HepG2 (cell line): ENCODE results near the gene ZSWIM5. TPM values are rescaled to one million over a fixed set of nuclear protein-coding genes. Genes with fewer than 3 reads are reported as not detected.
"Not testable (repeated sequence)": the region's sequence is repeated elsewhere in the genome, so short reads cannot be mapped to it uniquely, and the experiment has no call there.

Experiments
- ATAC-seq: fragments of 200-7000 bp; cut with Tn5 transposase; 3 replicates; pipeline ENCODE4 v1.9.1; 2020; ENCODE audit warnings: mild to moderate bottlenecking, moderate library complexity
- BruUV-seq: library from RNA; stranded (reverse); fragments of 400-500 nt; replicated peaks from 2 replicates; lab custom pipeline; 2021; lab: Mats Ljungman, UMichigan
- CTCF ChIA-PET: fragments of 300-600 bp; formaldehyde crosslinking; extraction: SDS; loops from one replicate; lab custom pipeline; 2021; ENCODE audit warnings: low total read pairs, inconsistent platforms, low intra/inter-chr PET ratio; lab: Yijun Ruan, JAX
- POLR2A ChIA-PET: fragments of 350-600 bp; sonication (Branson Sonifier 250); formaldehyde crosslinking; loops from one replicate; lab custom pipeline; 2020; ENCODE audit warnings: antibody characterized with exemption, inconsistent platforms; lab: Yijun Ruan, JAX
- DNase-seq: peaks from one replicate; pipeline ENCODE4 v3.0.0-alpha.2; 2015; ENCODE audit warnings: low spot score
- FAIRE-seq: peaks from 3 replicates; lab custom pipeline; 2011; peaks lifted over from hg19 to GRCh38; lab: Jason Lieb, UNC
- H2AFZ ChIP-seq: one replicate; pipeline ENCODE4 v1.6.1; 2011; ENCODE audit warnings: low read length, inconsistent platforms
- H3K27ac ChIP-seq: fragments of 300-600 bp; 3 replicates; pipeline ENCODE4 v1.8.0; 2011; ENCODE audit warnings: mixed run types, mild to moderate bottlenecking, mixed read lengths, low read length, inconsistent platforms; ENCODE audit not compliant: insufficient read depth; ENCODE audit errors: extremely low read length
- H3K27me3 ChIP-seq, 2 experiments: fragments of 200-600 bp in 1 of 2; 2 replicates in 1 of 2; 3 replicates in 1 of 2; pipeline versions ENCODE4 v1.6.0 to v1.8.0; 2011; ENCODE audit warnings: low read length in 2 of 2, mild to moderate bottlenecking in 2 of 2, moderate library complexity in 2 of 2, inconsistent platforms in 1 of 2; ENCODE audit not compliant: insufficient read depth in 2 of 2, control insufficient read depth in 1 of 2
- H3K36me3 ChIP-seq, 2 experiments: fragments of 200-600 bp in 1 of 2; replicated peaks in 1 of 2; 2 replicates in 1 of 2; 3 replicates in 1 of 2; pipeline versions ENCODE4 v1.5.1 to v1.8.0; 2011; ENCODE audit warnings: low read length in 2 of 2, inconsistent platforms in 1 of 2; ENCODE audit not compliant: insufficient read depth in 2 of 2, control insufficient read depth in 1 of 2
- H3K4me1 ChIP-seq: 2 replicates; pipeline ENCODE4 v1.5.1; 2012; ENCODE audit warnings: low read length, inconsistent platforms; ENCODE audit not compliant: insufficient read depth
- H3K4me2 ChIP-seq: 2 replicates; pipeline ENCODE4 v1.6.0; 2011; ENCODE audit warnings: low read depth, low read length, inconsistent platforms
- H3K4me3 ChIP-seq, 3 experiments: fragments of 200-600 bp in 1 of 3; sonication (generic), shearing (Covaris generic) in 1 of 3; replicated peaks in 1 of 3; 2 replicates each; pipeline ENCODE4 v1.5.1; 2011 to 2016; ENCODE audit warnings: low read length in 3 of 3, inconsistent platforms in 2 of 3, low read depth in 2 of 3, mild to moderate bottlenecking in 2 of 3, control low read depth in 1 of 3, mixed read lengths in 1 of 3; ENCODE audit not compliant: insufficient read depth in 1 of 3
- H3K79me2 ChIP-seq: one replicate; pipeline ENCODE4 v1.6.1; 2011; ENCODE audit warnings: low read length, inconsistent platforms; ENCODE audit not compliant: insufficient read depth
- H3K9ac ChIP-seq: 2 replicates; pipeline ENCODE4 v1.6.0; 2011; ENCODE audit warnings: mild to moderate bottlenecking, low read depth, low read length, inconsistent platforms; ENCODE audit not compliant: insufficient read depth
- H3K9me3 ChIP-seq: 2 replicates; pipeline ENCODE4 v1.5.1; 2012; ENCODE audit warnings: mild to moderate bottlenecking, low read length
- H4K20me1 ChIP-seq: 2 replicates; pipeline ENCODE4 v1.6.0; 2011; ENCODE audit warnings: inconsistent platforms, mild to moderate bottlenecking, low read length, moderate library complexity; ENCODE audit not compliant: insufficient read depth
- SMC3 ChIP-seq: IDR thresholded peaks from 2 replicates; pipeline ENCODE4 v1.6.1; 2011; ENCODE audit warnings: low read length, improper control_type of control experiment
- STAG1 ChIP-seq: sonication (generic); formaldehyde crosslinking; IDR thresholded peaks from 2 replicates; pipeline ENCODE4 v1.4.0; 2020; ENCODE audit warnings: missing genetic modification reagents
- ZSCAN12 ChIP-seq: sonication (generic); formaldehyde crosslinking; IDR thresholded peaks from 2 replicates; pipeline ENCODE4 v1.9.0; 2021; ENCODE audit warnings: mild to moderate bottlenecking, missing genetic modification reagents
- WGBS: methylation state at CpG from one replicate; pipeline ENCODE4 v1.1.6; 2017; ENCODE audit warnings: low lambda C conversion rate; 5-methylcytosine and 5-hydroxymethylcytosine counted together
- in situ Hi-C: cut with HindIII; loops from 2 replicates; pipeline ENCODE4 v1.10.0; 2017; ENCODE audit warnings: low pct_unique_long_range_greater_than_20kb; ENCODE audit not compliant: extremely low pct_ligation_motif_present
- intact Hi-C: fragments of 100-400 bp; cut with micrococcal nuclease; formaldehyde crosslinking; loops from one replicate; pipeline ENCODE4 v1.10.0; 2022; ENCODE audit not compliant: unreplicated experiment
- polyA plus RNA-seq, 8 experiments: library from polyadenylated mRNA; depleted of rRNA in 3 of 8; stranded (reverse) in 7 of 8; unstranded in 1 of 8; fragments of >200 nt; fragmentation: Illumina TruSeq in 4 of 8; extraction: Trizol in 4 of 8; gene quantifications; 2 replicates each; pipeline versions ENCODE4 v1.2.1 to v1.2.3, GENCODE V29; 2011 to 2016; ENCODE audit warnings: low read depth in 4 of 8, missing spikeins in 1 of 8, mixed read lengths in 1 of 8; ENCODE audit not compliant: insufficient read depth in 1 of 8
- total RNA-seq, 5 experiments: library from RNA; depleted of rRNA; stranded (reverse); fragments of >200 nt; fragmentation: Illumina TruSeq; extraction: Trizol; gene quantifications; 2 replicates each; pipeline ENCODE4 v1.2.3, GENCODE V29; 2016; ENCODE audit warnings: low read depth in 1 of 5
- TF ChIP-seq, protein P1 (sequence below), 2 experiments: sonication (generic) in 1 of 2; formaldehyde crosslinking in 1 of 2; IDR thresholded peaks; 2 replicates each; pipeline versions ENCODE4 v1.6.1 to v1.9.0; 2014 to 2022; ENCODE audit warnings: antibody characterized with exemption in 1 of 2, borderline replicate concordance in 1 of 2, inconsistent platforms in 1 of 2, low read depth in 1 of 2, missing genetic modification reagents in 1 of 2
- TF ChIP-seq, protein P2 (sequence below): sonication (generic); formaldehyde crosslinking; IDR thresholded peaks from 2 replicates; pipeline ENCODE4 v1.5.0; 2020; ENCODE audit warnings: mild to moderate bottlenecking, missing genetic modification reagents, moderate library complexity

Gene ZSWIM5
- total and polyA plus RNA-seq, 2 of the 13 experiments (the other 11 are each of a cell fraction or from before 2014, with no cell fraction given) = 11.0 to 20.6 TPM

GRCh38 chr1:45065083-45065482 is 141.3 kb downstream of the ZSWIM5 start:
- FAIRE-seq (no peak), DNase-seq (peak; percentile 14), ATAC-seq (peak; percentile 39; the same call in 2 of the 3 replicates)
- ChIA-PET POLR2A (interaction anchor here (0.9 kb wide), 1 partner anchor 238 kb away, joined by 5 read pairs; no protein-coding TSS in a partner anchor), CTCF (interaction anchor here (1.1 to 1.3 kb wide), 2 partner anchors 166 to 235 kb away, joined by 3 read pairs; no protein-coding TSS in a partner anchor)
- Histone ChIP-seq H3K9me3 (no peaks in the 10 kb centered on the region), H2AFZ (no peak overlapping the region), H3K79me2 (no peaks in the 10 kb centered on the region), H4K20me1 (no peaks in the 10 kb centered on the region), H3K4me2 (no peak overlapping the region), H3K27me3 (no peaks in the 10 kb centered on the region), H3K4me3 (no peak overlapping the region), H3K9ac (no peak overlapping the region), H3K27ac (no peak overlapping the region), H3K4me1 (no peaks in the 10 kb centered on the region), H3K36me3 (peaks cover 0 to under 1% of the 10 kb centered on the region in 2 experiments; a peak in 1 of 5 replicates)
- TF ChIP-seq ZSCAN12 (CRISPR knock-in tag) (no peak), STAG1 (CRISPR knock-in tag) (peak; percentile 74), SMC3 (peak; percentile 44)
- TF ChIP-seq, protein P1, sequence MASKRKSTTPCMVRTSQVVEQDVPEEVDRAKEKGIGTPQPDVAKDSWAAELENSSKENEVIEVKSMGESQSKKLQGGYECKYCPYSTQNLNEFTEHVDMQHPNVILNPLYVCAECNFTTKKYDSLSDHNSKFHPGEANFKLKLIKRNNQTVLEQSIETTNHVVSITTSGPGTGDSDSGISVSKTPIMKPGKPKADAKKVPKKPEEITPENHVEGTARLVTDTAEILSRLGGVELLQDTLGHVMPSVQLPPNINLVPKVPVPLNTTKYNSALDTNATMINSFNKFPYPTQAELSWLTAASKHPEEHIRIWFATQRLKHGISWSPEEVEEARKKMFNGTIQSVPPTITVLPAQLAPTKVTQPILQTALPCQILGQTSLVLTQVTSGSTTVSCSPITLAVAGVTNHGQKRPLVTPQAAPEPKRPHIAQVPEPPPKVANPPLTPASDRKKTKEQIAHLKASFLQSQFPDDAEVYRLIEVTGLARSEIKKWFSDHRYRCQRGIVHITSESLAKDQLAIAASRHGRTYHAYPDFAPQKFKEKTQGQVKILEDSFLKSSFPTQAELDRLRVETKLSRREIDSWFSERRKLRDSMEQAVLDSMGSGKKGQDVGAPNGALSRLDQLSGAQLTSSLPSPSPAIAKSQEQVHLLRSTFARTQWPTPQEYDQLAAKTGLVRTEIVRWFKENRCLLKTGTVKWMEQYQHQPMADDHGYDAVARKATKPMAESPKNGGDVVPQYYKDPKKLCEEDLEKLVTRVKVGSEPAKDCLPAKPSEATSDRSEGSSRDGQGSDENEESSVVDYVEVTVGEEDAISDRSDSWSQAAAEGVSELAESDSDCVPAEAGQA (IDR thresholded peaks at IDR 0.05; ENCODE audit: low read depth) = no peak
- TF ChIP-seq, protein P1 (CRISPR knock-in tag; IDR thresholded peaks at IDR 0.05; ENCODE audit: borderline replicate concordance) = no peak
- TF ChIP-seq, protein P2, sequence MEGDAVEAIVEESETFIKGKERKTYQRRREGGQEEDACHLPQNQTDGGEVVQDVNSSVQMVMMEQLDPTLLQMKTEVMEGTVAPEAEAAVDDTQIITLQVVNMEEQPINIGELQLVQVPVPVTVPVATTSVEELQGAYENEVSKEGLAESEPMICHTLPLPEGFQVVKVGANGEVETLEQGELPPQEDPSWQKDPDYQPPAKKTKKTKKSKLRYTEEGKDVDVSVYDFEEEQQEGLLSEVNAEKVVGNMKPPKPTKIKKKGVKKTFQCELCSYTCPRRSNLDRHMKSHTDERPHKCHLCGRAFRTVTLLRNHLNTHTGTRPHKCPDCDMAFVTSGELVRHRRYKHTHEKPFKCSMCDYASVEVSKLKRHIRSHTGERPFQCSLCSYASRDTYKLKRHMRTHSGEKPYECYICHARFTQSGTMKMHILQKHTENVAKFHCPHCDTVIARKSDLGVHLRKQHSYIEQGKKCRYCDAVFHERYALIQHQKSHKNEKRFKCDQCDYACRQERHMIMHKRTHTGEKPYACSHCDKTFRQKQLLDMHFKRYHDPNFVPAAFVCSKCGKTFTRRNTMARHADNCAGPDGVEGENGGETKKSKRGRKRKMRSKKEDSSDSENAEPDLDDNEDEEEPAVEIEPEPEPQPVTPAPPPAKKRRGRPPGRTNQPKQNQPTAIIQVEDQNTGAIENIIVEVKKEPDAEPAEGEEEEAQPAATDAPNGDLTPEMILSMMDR (CRISPR knock-in tag) = peak; percentile 54
- no TSS peak for BruUV-seq
- WGBS = 91% methylated on average over 2 of the region's 2 CpGs
- intact Hi-C loops = no loop called here
- in situ Hi-C loops = no loop called here

GRCh38 chr1:45062463-45062862 is 143.9 kb downstream of the ZSWIM5 start:
- ATAC-seq, H3K4me2 ChIP-seq, intact Hi-C loops, H3K27me3 ChIP-seq, H3K79me2 ChIP-seq, H3K27ac ChIP-seq, H3K9me3 ChIP-seq, DNase-seq, H3K4me1 ChIP-seq, H4K20me1 ChIP-seq, CTCF ChIA-PET, H3K9ac ChIP-seq, FAIRE-seq, H3K4me3 ChIP-seq, BruUV-seq, H2AFZ ChIP-seq, in situ Hi-C loops, POLR2A ChIA-PET: not testable (repeated sequence)
- H3K36me3 ChIP-seq = peaks cover 6 to 25% of the 10 kb centered on the region in 2 experiments
- 94% methylated on average over 4 of the region's 4 CpGs for WGBS
